NB4 (cell line): ENCODE data around the gene PAM.

Experiments
- DNase-seq: peaks from one replicate; pipeline ENCODE4 v3.0.0; 2010; ENCODE audit warnings: low read depth
- H3K4me3 ChIP-seq: one replicate; pipeline ENCODE4 v1.5.1; 2011; ENCODE audit warnings: mild to moderate bottlenecking, low read depth, low read length, moderate library complexity
- CTCF ChIP-seq: IDR thresholded peaks from one replicate; pipeline ENCODE4 v1.5.1; 2012; ENCODE audit warnings: low read depth, low read length
- MAX ChIP-seq: IDR thresholded peaks from 2 replicates; pipeline ENCODE4 v1.6.1; 2011; ENCODE audit warnings: low read depth, low read length
- MYC ChIP-seq: IDR thresholded peaks from 2 replicates; pipeline ENCODE4 v1.6.1; 2011; ENCODE audit warnings: low read depth, low read length
- POLR2A ChIP-seq: IDR thresholded peaks from 2 replicates; pipeline ENCODE4 v1.6.1; 2011; ENCODE audit warnings: mild to moderate bottlenecking; ENCODE audit not compliant: insufficient read length; ENCODE audit errors: extremely low read depth

PAM gene

GRCh38 chr5:102762562-102763227, 7.6 kb downstream of the PAM start:
- TF ChIP-seq POLR2A (no peak), MAX (no peak), CTCF (no peak), MYC (no peak)
- no peak overlapping the region for H3K4me3 ChIP-seq
- DNase-seq: no peak

- TF ChIP-seq MYC (no peak), CTCF (no peak), POLR2A (no peak), MAX (no peak)
- no peak for DNase-seq
- H3K4me3 ChIP-seq: no peak overlapping the region
Measured at GRCh38 chr5:102763734-102764133, 8.6 kb downstream of the PAM start.

- TF ChIP-seq POLR2A: no peak
- TF ChIP-seq MYC: no peak
- TF ChIP-seq CTCF: no peak
- TF ChIP-seq MAX: no peak
- no peak overlapping the region for H3K4me3 ChIP-seq
- no peak for DNase-seq
Measured at GRCh38 chr5:102764381-102765004, 9.4 kb downstream of the PAM start.

- no peak for TF ChIP-seq MAX
- no peak for TF ChIP-seq POLR2A
- no peak for TF ChIP-seq CTCF
- TF ChIP-seq MYC: no peak
- no peak overlapping the region for H3K4me3 ChIP-seq
- no peak for DNase-seq
Measured at GRCh38 chr5:102765350-102765749, 10.2 kb downstream of the PAM start.

- TF ChIP-seq POLR2A (no peak), MAX (no peak), CTCF (no peak), MYC (no peak)
- no peak overlapping the region for H3K4me3 ChIP-seq
- DNase-seq: no peak
Measured at GRCh38 chr5:102766295-102767090, 11.4 kb downstream of the PAM start.
